Adipocyte (in vitro differentiated cells): Measurements from ENCODE around the gene TSBP1.

Experiments used
- DNase-seq: peaks from one replicate; pipeline ENCODE4 v3.0.0-alpha.2; 2015; ENCODE audit warnings: low read depth
- H3K27me3 ChIP-seq: replicated peaks from 2 replicates; pipeline ENCODE4 v1.7.0; 2013; ENCODE audit warnings: mild to moderate bottlenecking, low read length, moderate library complexity; ENCODE audit not compliant: control insufficient read depth, insufficient read depth
- H3K36me3 ChIP-seq: 2 replicates; pipeline ENCODE4 v1.7.0; 2013; ENCODE audit warnings: low read length, mild to moderate bottlenecking, moderate library complexity; ENCODE audit not compliant: control insufficient read depth, insufficient read depth, severe bottlenecking
- H3K4me1 ChIP-seq: 2 replicates; pipeline ENCODE4 v1.7.0; 2013; ENCODE audit warnings: mild to moderate bottlenecking, low read length, moderate library complexity; ENCODE audit not compliant: control insufficient read depth, insufficient read depth
- H3K4me3 ChIP-seq: 2 replicates; pipeline ENCODE4 v1.7.0; 2013; ENCODE audit warnings: mild to moderate bottlenecking, low read length, moderate library complexity
- H3K9ac ChIP-seq: 2 replicates; pipeline ENCODE4 v1.7.0; 2013; ENCODE audit warnings: mild to moderate bottlenecking, low read length, moderate library complexity
- H3K9me3 ChIP-seq: 2 replicates; pipeline ENCODE4 v1.7.0; 2013; ENCODE audit warnings: mild to moderate bottlenecking, low read length, moderate library complexity; ENCODE audit not compliant: control insufficient read depth

The TSBP1 gene, protein sequence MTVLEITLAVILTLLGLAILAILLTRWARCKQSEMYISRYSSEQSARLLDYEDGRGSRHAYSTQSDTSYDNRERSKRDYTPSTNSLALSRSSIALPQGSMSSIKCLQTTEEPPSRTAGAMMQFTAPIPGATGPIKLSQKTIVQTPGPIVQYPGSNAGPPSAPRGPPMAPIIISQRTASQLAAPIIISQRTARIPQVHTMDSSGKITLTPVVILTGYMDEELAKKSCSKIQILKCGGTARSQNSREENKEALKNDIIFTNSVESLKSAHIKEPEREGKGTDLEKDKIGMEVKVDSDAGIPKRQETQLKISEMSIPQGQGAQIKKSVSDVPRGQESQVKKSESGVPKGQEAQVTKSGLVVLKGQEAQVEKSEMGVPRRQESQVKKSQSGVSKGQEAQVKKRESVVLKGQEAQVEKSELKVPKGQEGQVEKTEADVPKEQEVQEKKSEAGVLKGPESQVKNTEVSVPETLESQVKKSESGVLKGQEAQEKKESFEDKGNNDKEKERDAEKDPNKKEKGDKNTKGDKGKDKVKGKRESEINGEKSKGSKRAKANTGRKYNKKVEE

DNA sequence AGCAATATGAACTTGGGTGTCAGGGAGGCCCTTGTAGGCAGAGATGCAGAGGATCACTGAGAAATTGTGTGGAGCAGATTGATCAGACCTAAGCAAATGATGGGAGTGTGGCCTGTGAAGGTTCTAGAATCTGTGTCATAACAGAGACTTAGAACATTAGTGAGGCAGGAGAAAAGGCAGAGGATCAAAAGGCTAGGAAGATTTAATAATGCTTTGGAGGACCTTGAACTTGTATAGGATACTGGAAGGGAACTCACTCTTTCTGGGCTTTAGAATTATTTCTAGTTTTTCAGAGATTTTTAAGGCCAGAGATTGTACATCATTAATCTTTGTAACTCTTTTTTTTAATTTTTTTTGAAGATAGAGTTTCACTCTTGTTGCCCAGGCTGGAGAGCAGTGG is at the start of gene TSBP1:
TSS of gene TSBP1 (minus strand) at position 101 of the 400 bp plus-strand sequence. CDS start 197 bp downstream, outside the sequence.
- H3K4me1 ChIP-seq, result no peaks in the 10 kb centered on the region
- no peak within 1 kb of the TSS for H3K4me3 ChIP-seq
- no peaks in the 10 kb centered on the region for H3K27me3 ChIP-seq
- H3K36me3 ChIP-seq, result no peaks in the 10 kb centered on the region
- H3K9me3 ChIP-seq, result no peaks in the 10 kb centered on the region
- no peak within 1 kb of the TSS for H3K9ac ChIP-seq
- DNase-seq, result no peak

GRCh38 chr6:32416036-32416435 is 44.3 kb upstream of the TSBP1 start:
- no peak overlapping the region for H3K9ac ChIP-seq

DNA sequence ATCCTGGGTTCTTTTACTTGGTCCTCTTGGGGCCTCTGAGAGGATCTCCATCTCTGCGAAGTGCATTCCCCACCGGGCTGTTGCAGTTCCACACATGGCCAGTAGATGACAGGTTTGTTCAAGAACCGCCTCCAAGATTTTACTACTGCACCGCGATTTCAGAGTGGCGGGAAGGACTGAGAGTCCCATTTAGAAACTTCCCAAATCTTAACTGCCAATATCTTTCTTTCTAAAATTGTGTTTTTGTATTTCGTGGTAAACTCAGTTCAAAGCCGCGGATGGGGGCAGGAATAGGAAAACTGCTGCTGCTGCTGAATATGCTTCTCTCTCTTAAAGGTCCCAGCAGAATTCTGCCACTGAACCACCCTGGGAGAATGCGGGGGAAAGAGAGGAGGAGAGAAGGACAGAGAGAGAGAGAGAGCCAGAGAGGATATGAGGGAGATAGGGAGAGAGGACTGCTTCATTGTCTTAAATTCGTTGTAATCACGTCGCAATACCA is 43.9 kb upstream of the TSBP1 start:
- H3K9ac ChIP-seq, result no peak overlapping the region
- no peak overlapping the region for H3K4me3 ChIP-seq
- no peaks in the 10 kb centered on the region for H3K4me1 ChIP-seq
- H3K36me3 ChIP-seq, result no peaks in the 10 kb centered on the region
- no peaks in the 10 kb centered on the region for H3K9me3 ChIP-seq
- DNase-seq, result peak; percentile 89
- peaks cover 80% of the 10 kb centered on the region for H3K27me3 ChIP-seq

More at GRCh38 chr6:32416036-32416435, 44.3 kb upstream of the TSBP1 start:
- no peak overlapping the region for H3K4me3 ChIP-seq
- H3K4me1 ChIP-seq, result no peaks in the 10 kb centered on the region
- no peaks in the 10 kb centered on the region for H3K36me3 ChIP-seq
- peaks cover 82% of the 10 kb centered on the region for H3K27me3 ChIP-seq
- no peak for DNase-seq
- no peaks in the 10 kb centered on the region for H3K9me3 ChIP-seq

GRCh38 chr6:32413427-32414047 is 41.8 kb upstream of the TSBP1 start:
- DNase-seq, result peak; percentile 84
- no peak overlapping the region for H3K4me3 ChIP-seq

GRCh38 chr6:32411566-32412327 is 40.0 kb upstream of the TSBP1 start:
- Histone ChIP-seq H3K9ac (no peak overlapping the region), H3K36me3 (no peaks in the 10 kb centered on the region), H3K27me3 (peaks cover 70% of the 10 kb centered on the region), H3K4me3 (no peak overlapping the region), H3K4me1 (no peaks in the 10 kb centered on the region), H3K9me3 (no peaks in the 10 kb centered on the region)
- no peak for DNase-seq

More at GRCh38 chr6:32413427-32414047, 41.8 kb upstream of the TSBP1 start:
- Histone ChIP-seq H3K9me3 (no peaks in the 10 kb centered on the region), H3K9ac (no peak overlapping the region), H3K27me3 (peaks cover 69% of the 10 kb centered on the region), H3K4me1 (no peaks in the 10 kb centered on the region), H3K36me3 (no peaks in the 10 kb centered on the region)

DNA sequence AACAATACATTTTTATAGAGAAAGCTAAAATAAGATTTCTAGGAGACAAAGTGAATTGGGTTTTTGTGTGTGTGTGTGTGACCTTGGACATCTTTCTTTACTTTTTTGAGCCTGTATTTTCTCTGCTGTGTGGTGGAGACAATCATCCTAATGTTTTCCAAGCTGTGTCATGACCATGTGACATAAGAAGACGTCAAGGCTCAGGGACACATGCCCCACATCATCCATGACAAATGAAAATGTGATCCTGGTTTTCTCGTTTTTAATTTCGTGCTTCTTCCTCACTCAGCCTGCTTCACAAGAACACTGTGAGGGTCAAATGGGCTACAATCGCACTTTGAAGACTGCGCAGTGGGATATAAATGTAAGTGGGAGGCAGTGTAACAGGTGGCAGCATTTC is 39.2 kb upstream of the TSBP1 start:
- Histone ChIP-seq H3K9me3 (no peaks in the 10 kb centered on the region), H3K36me3 (no peaks in the 10 kb centered on the region), H3K9ac (no peak overlapping the region), H3K4me1 (no peaks in the 10 kb centered on the region), H3K4me3 (no peak overlapping the region), H3K27me3 (peaks cover 69% of the 10 kb centered on the region)
- DNase-seq, result no peak

DNA sequence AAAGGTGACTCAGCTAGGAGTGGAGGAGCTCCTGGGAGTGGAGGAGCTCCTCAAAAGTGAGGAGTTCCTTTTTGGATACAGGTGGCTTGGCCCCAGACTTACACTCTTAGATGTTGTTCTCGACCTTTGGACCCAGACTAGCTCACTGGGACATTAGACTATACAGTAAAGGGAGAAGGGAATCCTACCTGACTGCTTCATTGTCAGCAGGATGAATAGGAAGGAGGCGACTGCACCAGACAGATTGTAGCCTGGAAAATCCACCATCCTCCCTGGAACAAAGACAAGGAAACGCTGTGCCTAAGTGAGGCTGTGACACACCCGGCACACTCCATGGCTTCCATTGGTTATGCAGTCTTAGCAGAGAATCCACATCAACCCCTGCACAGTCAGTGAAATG is 35.2 kb upstream of the TSBP1 start, which contains the start of gene BTNL2:
TSS of gene BTNL2 (minus strand) at position 325 of the 400 bp plus-strand sequence. CDS start at position 267, 58 bp downstream.
- Histone ChIP-seq H3K27me3 (peaks cover 73% of the 10 kb centered on the region), H3K9me3 (no peaks in the 10 kb centered on the region), H3K4me3 (no peak within 1 kb of the TSS), H3K4me1 (no peaks in the 10 kb centered on the region), H3K9ac (no peak within 1 kb of the TSS), H3K36me3 (no peaks in the 10 kb centered on the region)
- no peak for DNase-seq

GRCh38 chr6:32406197-32406596 is 34.5 kb upstream of the TSBP1 start:
- no peak overlapping the region for H3K4me3 ChIP-seq
- peaks cover 69% of the 10 kb centered on the region for H3K27me3 ChIP-seq

DNA sequence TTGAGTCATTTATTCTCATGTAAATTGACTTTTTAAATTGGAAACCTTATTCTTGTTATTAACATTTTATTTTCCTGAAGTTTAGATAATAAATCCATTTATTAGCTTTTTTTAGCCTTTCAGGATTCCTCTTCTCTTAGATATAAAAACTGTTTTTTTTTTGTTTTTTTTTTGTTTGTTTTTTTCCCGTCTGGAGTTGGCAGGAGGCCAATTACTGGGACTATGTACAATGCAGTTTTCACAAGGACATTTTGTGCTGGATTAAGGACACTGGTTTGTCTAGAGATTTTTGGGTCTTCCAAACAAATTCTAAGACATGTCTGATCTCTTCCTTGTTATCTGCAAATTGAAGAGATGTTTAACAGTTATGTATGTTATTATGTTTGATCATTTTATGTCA is 34.0 kb upstream of the TSBP1 start:
- peaks cover 64% of the 10 kb centered on the region for H3K27me3 ChIP-seq
- H3K4me3 ChIP-seq, result no peak overlapping the region
- DNase-seq, result no peak
- H3K9ac ChIP-seq, result no peak overlapping the region
- H3K9me3 ChIP-seq, result no peaks in the 10 kb centered on the region
- no peaks in the 10 kb centered on the region for H3K4me1 ChIP-seq
- H3K36me3 ChIP-seq, result no peaks in the 10 kb centered on the region

More at GRCh38 chr6:32406197-32406596, 34.5 kb upstream of the TSBP1 start:
- no peaks in the 10 kb centered on the region for H3K36me3 ChIP-seq
- H3K9ac ChIP-seq, result no peak overlapping the region
- no peaks in the 10 kb centered on the region for H3K4me1 ChIP-seq
- H3K9me3 ChIP-seq, result no peaks in the 10 kb centered on the region
- no peak for DNase-seq

GRCh38 chr6:32402812-32403211 is 31.1 kb upstream of the TSBP1 start:
- peaks cover 56% of the 10 kb centered on the region for H3K27me3 ChIP-seq
- H3K36me3 ChIP-seq, result no peaks in the 10 kb centered on the region
- no peak overlapping the region for H3K9ac ChIP-seq
- DNase-seq, result no peak
- H3K9me3 ChIP-seq, result no peaks in the 10 kb centered on the region
- H3K4me1 ChIP-seq, result no peaks in the 10 kb centered on the region
- no peak overlapping the region for H3K4me3 ChIP-seq
